ENCODE measurements around the gene CPEB4.

GRCh38 chr5:173866243-173866857 is 21.8 kb upstream of the CPEB4 start:
- no peak for TF ChIP-seq POLR2AphosphoS5 (IDR thresholded peaks at IDR 0.05; ENCODE audit: low read depth, low read length)
- TF ChIP-seq TAF1 (IDR thresholded peaks at IDR 0.05; ENCODE audit: borderline replicate concordance, insufficient read depth, low read length), result no peak
- no peak for TF ChIP-seq REST (IDR thresholded peaks at IDR 0.05; ENCODE audit: insufficient read depth in 1 of 2, low read depth in 2 of 2, low read length in 2 of 2)

All from PFSK-1 (cell line).